GM21723 (cell line): ENCODE measurements around the gene NPC1.
"Not testable (repeated sequence)": the region's sequence is repeated elsewhere in the genome, so short reads cannot be mapped to it uniquely, and the experiment has no call there.

ENCODE experiments used
- ATAC-seq: cut with Tn5 transposase; IDR thresholded peaks from one replicate; pipeline ENCODE4 v1.9.1; 2021; ENCODE audit warnings: mild to moderate bottlenecking, moderate library complexity; ENCODE audit not compliant: unreplicated experiment

Gene NPC1

GRCh38 chr18:23586249-23587196 is at the start of gene NPC1:
NPC1 (minus strand) TSS chr18:23586506; CDS start chr18:23586343, 163 bp downstream.
- ATAC-seq, result peak; percentile 92

DNA sequence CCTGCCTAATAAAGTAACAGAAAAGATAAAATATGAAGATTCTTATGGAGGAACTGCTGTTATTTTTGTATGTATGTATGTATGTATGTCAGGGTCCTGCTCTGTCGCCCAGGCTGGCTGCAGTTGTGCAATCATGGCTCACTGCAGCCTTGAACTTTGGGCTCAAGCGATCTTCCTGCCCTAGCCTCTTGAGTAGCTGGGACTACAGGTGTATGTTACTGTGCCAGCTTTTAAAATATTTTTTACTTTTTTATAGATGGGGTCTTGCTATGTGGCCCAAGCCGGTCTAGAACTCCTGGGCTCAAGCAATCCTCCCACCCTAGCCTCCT is 49.7 kb upstream of the NPC1 start:
- no peak for ATAC-seq

- ATAC-seq, result no peak
Measured at GRCh38 chr18:23635283-23636070, 49.2 kb upstream of the NPC1 start.

DNA sequence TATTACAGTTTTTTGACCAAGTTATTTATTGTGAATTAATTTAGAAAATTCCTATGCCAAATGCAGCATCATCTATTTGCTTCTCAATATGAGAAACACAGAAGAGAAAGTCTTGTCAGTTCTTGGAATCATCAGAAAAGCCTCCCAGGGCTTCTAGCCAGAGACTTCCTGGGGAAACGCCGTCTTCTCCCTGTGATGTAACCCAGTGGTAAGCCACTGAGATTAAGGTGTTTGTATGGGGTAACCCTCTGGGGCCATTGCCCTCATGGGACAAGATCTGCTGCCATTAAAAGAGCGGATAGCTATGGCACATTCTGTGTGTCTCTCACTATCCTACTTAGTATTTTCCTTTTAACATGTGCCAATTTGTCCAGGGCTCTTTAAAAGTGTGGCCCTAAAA is 48.4 kb upstream of the NPC1 start:
- ATAC-seq, result no peak

DNA sequence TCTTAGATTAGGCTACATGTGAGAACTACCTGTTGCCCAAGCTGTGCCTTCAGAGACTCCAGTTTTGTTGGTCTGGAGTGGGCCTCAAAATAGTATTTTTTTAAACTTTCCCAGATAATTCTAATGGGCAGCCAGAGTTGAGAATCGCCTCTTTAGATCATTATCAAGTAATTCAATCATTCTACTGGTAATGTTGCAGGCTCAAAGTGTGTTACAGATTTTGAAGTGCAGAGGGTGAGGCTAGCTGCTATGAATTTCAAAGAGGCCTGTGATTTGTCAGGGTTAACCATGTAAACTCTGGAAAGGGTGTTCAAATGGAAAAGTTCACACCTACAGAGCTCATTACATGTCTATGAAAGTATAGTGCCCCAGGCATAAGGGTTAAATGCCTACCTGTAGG is 46.3 kb upstream of the NPC1 start:
- ATAC-seq, result no peak

DNA sequence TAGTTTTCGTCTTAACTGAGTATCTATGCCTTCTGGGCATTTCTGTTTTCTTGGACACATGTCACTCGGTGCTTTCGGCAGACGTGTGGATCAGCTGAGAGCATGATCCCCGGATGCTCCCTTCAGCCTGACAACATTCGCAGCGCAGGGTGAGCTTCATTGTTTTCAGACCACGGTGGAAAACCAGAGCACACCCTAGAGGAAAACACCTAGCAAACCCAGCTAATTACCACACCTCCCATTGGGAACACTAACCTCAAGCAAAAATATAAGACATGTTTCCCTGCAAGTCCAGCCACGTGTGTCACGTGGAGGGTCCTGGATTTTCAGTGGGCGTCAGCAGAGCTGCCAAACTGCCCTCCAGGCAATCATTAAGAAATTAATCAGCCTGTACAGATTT is 45.4 kb upstream of the NPC1 start:
- no peak for ATAC-seq

DNA sequence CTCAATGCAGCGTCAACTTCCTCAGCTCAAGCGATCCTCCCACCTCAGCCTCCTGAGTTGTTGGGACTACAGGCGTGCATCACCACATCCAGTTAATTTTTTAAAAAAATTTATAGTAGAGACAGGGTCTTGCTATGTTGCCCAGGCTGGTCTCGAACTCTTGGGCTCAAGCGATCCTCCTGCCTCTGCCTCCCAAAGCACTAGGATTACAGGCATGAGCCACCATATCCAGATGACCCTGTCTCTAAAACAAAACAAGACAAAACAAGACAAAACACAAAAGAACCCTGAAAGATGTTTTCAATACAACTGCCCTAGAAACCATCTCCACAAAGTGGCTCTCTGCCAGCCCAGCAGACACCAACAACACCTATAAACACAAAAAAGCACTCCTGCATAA is 45.0 kb upstream of the NPC1 start:
- no peak for ATAC-seq

DNA sequence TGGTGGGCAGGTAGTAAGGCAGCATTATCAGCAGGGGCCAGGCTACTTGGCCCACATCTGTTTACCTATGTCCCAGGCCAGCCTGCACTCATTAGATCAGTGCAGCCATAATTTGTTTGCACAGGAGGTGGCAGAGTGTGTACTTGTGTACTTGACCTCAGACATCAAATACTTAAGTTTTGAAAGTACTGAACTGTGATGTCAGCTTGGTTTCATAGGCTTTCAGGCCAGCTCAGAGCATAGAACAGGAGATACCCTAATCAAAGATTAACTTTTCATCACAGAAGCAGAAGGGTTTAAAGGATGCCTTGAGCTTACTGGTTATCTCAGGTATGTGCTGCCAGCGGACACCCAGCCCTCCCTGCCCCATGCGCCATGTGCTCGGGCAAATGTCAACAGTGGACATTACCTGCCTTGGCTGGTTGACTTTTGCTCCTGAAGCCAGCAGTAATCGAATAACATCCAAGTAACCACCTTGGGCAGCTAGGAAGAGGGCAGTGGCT is 43.2 kb upstream of the NPC1 start:
- no peak for ATAC-seq

- no peak for ATAC-seq
Measured at GRCh38 chr18:23627970-23628369, 41.7 kb upstream of the NPC1 start.

DNA sequence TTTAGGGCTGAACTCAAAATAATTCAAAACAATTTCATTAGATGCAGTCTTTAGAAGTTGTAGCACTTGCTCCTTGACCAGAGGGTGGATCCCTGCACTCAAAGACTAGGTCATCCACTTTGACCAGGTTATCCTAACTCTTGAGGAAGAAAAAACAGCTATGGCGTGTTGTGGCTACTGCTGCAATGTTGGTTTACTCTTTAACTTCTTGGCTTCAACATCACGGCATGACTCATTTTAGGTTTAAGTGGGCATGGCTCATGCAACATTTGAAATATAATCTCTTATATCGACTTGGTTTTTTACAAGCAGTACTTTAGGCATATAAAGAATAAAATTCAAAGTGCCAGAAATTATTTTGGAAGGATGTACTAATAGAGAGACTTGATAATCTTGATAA is 41.0 kb upstream of the NPC1 start:
- ATAC-seq, result no peak

GRCh38 chr18:23626451-23627279 is 40.4 kb upstream of the NPC1 start:
- ATAC-seq, result no peak

- no peak for ATAC-seq
Measured at GRCh38 chr18:23623040-23623439, 36.7 kb upstream of the NPC1 start.

DNA sequence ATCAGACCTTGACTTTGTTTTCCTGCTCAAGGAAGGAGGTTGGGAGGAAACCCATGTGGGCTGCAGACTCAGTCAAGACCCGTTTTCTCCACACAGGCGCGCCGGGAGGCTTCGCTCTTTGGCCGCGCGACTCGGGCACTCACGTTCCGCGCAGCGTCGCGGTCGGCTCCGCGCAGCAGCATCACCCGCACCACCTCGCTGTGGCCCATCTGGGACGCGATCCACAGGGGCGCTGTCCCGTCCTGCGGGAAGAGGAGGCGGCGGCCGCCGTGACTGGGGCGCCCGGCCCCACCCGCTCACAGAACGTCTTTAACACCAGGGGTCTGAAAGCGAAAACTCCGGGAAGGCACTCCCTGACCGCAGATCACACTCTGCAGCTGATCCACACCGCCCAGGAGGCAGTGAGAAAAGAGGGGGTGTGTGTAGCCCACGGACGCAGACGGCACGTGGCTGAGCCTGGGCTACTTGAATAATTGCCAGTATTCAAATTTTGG is 33.1 kb upstream of the NPC1 start:
- ATAC-seq, result peak; percentile 25

DNA sequence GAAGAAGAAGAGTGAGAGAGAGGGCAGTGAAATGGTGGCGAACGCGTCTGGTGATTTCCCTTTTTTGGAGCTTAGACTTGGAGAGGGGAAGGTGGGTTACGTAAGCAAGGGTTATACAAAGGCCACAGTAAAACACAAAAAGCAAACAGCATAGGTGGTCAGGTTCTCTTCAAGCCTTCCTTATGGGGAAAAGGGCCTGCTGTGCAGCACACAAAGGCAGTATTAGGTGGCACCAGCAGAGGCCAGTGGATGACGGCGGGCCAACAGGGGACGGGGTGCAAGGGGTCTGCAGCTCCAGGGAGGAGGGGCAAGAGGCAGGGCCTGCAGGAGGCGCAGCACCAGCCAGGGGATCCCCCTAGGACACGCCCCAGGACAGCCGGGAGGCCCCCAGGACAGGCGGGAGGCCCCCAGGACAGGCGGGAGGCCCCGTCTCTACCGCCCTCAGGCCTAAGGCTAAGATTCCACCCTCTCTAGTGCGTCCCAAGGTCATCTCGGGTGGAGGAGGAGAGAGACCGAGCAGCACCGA is 32.6 kb upstream of the NPC1 start:
- ATAC-seq, result peak; percentile 49

- ATAC-seq, result no peak
Measured at GRCh38 chr18:23617412-23618014, 31.2 kb upstream of the NPC1 start.

DNA sequence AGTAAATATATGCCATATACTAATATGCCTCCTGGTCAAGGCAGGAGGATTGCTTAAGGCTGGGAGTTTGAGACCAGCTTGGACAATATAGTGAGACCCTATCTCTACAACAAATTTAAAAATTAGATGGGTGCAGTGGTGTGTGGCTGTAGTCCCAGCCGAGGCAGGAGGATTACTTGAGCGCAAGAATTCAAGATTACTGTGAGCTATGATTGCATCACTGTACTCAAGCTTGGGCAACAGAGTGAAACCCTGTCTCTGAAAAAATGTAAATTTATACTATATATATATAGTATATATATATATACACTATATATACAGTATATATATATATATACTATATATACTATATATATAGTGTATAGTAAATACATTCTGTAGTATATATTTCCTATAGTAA is 30.0 kb upstream of the NPC1 start:
- ATAC-seq, result no peak

DNA sequence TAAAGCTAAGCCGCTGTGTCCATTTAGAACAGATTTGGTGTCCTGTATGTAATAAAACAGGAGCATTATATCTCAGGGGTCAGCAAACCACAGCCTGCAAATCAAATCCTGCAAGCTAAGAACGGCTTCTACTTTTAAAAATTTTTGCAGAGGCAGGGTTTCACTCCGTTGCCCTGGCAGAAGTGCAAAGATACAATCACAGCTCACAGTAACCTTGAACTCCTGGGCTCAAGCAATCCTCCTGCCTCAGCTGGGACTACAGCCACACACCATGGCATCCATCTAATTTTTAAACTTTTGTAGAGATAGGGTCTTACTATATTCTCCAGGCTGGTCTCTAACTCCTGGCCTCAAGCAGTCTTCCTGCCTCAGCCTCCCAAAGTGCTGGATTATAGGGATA is 28.6 kb upstream of the NPC1 start:
- no peak for ATAC-seq

DNA sequence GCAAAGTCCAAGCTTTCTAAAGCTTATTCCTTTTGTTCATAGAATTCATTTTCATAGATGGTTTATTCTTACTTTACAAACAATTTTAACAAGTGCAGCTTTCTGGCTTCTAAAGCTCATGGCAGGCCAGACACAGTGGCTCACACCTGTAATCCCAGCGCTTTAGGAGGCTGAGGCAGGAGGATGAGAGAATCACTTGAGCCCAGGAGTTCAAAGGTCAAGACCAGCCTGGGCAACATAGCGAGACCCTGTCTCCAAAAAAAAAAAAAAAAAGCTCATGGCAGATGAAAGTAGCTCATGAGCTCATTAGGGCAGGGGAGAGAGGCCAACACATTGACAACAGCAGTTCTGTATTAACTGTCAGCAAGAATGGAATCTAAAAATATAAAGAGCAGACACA is 28.1 kb upstream of the NPC1 start:
- no peak for ATAC-seq

GRCh38 chr18:23613091-23613475 is 26.8 kb upstream of the NPC1 start:
- not testable (repeated sequence) for ATAC-seq

DNA sequence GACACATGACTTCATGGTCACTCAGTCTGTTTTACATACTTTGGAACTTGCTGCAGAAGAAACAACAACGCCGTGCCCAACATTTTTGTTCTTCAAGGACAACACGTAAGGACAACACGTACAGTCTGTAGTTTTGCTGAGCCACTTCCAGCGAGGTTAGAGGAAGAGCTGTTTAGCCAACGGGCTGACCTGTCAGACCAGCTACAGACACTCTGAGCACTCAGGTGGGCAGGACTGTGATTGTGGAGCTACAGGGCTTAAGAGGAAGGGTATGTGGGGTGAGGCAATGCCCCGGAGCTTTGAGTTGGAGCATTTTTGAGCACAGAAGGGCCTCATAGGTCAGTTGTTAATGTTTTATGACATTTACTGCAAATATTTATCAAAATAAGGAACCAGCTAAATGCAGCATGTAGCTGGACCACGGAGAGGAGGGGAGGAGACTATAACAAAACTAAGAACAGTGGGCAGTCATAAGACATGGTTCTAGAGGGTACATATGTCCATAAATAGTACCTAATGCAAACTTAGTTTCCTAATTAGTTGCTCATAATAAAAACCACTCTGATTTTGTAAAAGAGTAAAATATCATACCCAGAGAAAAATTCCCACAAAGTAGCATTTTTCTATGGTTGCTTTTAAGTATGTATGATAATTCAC is 26.3 kb upstream of the NPC1 start:
- ATAC-seq, result no peak
